Activated CD4-positive, alpha-beta T cell treated with anti-CD3 and anti-CD28 coated beads, Interleukin-2, amount 10 ng/mL, durations not matched to agents 7 days and 5 days (primary cell): ENCODE data around the gene OPRL1. TPM values are rescaled to one million over a fixed set of nuclear protein-coding genes. Genes with fewer than 3 reads are reported as not detected.

Experiments
- CTCF ChIA-PET: fragments of 350-600 bp; sonication (Branson Sonifier 250); formaldehyde crosslinking; loops from one replicate; lab custom pipeline; 2021; ENCODE audit warnings: antibody characterized with exemption; lab: Charles Lee
- POLR2A ChIA-PET: fragments of 350-600 bp; sonication (Branson Sonifier 250); formaldehyde crosslinking; loops from one replicate; lab custom pipeline; 2021; ENCODE audit warnings: antibody characterized with exemption; lab: Charles Lee
- DNase-seq: peaks from one replicate; pipeline ENCODE4 v3.0.0-alpha.2; 2020
- H3K27ac Mint-ChIP-seq: one replicate; pipeline ENCODE4 v1.8.0; 2021; ENCODE audit warnings: mild to moderate bottlenecking, moderate library complexity, mixed read lengths
- H3K27me3 Mint-ChIP-seq: one replicate; pipeline ENCODE4 v1.8.0; 2021; ENCODE audit warnings: mixed read lengths
- H3K36me3 Mint-ChIP-seq: one replicate; pipeline ENCODE4 v1.8.0; 2021; ENCODE audit warnings: low read depth, mixed read lengths
- H3K4me1 Mint-ChIP-seq: one replicate; pipeline ENCODE4 v1.8.0; 2021; ENCODE audit warnings: mixed read lengths
- H3K4me3 Mint-ChIP-seq: one replicate; pipeline ENCODE4 v1.8.0; 2021; ENCODE audit warnings: mild to moderate bottlenecking, moderate library complexity, mixed read lengths
- H3K9me3 Mint-ChIP-seq: one replicate; pipeline ENCODE4 v1.8.0; 2021; ENCODE audit warnings: mixed read lengths
- total RNA-seq, 2 experiments: library from RNA; stranded (reverse); gene quantifications; one replicate each; pipeline ENCODE4 v1.2.3, GENCODE V29; 2021

The OPRL1 gene
- total RNA-seq, 2 experiments from 2014 or later, result 1.6 TPM

DNA sequence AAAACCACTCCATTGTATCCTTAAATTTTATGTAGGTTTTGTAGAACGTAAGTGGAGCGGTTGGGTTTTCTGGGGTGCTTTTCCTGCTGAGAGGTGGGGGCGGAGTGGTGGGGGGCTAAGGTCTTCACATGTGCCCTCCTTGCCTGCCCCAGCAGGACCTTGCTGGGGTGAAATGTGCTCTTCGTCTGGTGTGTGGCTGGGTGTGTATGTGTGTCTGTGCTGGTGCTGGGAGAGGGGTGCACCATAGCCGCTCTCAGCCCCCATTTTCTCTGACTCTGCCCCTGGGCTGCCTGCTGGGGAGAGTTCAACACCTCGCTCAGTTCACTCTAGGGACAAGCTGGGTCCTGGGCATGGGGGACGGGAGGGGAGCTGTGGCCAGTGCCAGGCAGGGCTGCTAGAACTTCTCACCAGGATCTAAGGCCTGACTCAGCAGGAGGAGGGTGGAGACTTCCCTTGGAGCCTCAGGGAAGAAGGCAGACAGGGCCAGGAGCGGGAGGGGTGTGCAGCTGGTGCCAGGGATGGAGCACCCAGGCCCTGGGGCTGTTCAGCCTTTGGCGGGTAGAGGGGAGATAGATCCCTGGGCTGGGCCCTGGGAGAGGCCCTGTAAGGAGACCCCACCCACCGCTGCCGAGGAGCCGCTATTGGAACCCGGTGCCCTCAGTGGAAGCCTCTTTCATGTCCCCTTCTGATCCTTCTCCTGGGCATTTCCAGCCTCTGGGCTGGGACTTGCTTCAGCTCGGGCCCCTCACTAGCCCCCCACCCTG is 35.2 kb upstream of the OPRL1 start:
- H3K4me3 Mint-ChIP-seq, result no peak overlapping the region
- ChIA-PET POLR2A (no interaction called here), CTCF (interaction anchor here (0.6 to 1.3 kb wide), 3 partner anchors 9 to 63 kb away, joined by 3 to 4 read pairs (median 4); no protein-coding TSS in a partner anchor)
- no peaks in the 10 kb centered on the region for H3K36me3 Mint-ChIP-seq
- peaks cover 49% of the 10 kb centered on the region for H3K4me1 Mint-ChIP-seq
- no peak for DNase-seq
- peak overlapping the region; percentile 26 for H3K27ac Mint-ChIP-seq
- H3K9me3 Mint-ChIP-seq, result no peaks in the 10 kb centered on the region
- H3K27me3 Mint-ChIP-seq, result peaks cover 20% of the 10 kb centered on the region

DNA sequence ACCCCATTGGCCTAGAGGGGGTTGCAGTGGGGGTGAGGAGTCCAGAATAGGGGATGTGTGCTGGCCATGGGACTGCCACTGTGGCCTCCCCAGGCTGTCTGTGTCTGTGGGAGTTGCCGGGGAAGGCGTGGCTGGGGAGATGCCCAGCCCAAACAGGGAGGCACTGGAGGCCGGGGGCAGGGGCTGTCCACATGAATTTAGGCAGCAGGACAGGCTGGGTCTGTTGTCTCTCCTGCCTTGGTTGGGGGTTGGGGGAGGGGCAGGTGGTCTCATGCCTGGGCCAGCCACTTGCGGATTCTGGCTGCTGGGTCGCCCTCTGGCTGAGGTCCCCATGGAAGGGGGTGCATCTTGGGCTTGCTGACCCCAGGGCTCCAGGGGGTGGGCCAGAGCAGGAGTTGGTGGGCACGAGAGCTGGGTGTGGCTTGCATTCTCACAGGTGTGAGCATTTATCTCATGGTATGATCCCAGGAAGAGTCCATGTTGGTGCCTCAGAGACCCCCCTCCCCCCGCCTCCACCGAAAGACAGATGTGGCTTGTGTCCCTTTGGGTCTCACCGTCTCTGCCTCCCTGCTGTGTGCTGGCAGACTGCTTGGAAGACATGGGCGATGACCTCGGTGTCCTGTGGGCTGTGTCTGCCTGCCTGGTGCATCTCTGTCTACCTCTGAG is 34.4 kb upstream of the OPRL1 start:
- H3K27ac Mint-ChIP-seq, result peak overlapping the region; percentile 22
- H3K9me3 Mint-ChIP-seq, result no peaks in the 10 kb centered on the region
- no peak overlapping the region for H3K4me3 Mint-ChIP-seq
- DNase-seq, result no peak
- H3K4me1 Mint-ChIP-seq, result peaks cover 45% of the 10 kb centered on the region
- POLR2A ChIA-PET, result no interaction called here
- H3K36me3 Mint-ChIP-seq, result no peaks in the 10 kb centered on the region
- H3K27me3 Mint-ChIP-seq, result peaks cover 23% of the 10 kb centered on the region
- CTCF ChIA-PET, result interaction anchor here (0.6 to 1.2 kb wide), 2 partner anchors 12 to 63 kb away, joined by 3 read pairs; no protein-coding TSS in a partner anchor

DNA sequence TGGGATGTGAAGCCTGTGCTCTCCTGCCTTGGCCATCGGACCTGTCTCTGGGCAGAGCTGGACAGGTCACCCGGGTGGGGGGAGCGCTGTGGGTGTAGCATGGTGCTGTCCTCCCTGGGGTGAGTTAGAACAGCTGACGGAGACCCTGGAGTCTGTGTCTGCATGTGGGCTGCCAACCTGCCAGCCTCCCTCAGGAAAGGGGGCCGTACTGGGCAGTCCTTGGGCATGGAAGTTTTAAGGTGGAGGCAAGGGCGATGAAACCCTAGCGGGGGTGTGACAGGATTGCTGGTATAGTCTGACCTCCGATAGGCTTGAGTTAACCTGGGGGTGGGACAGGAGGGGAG is 32.9 kb upstream of the OPRL1 start:
- Mint-ChIP-seq H3K9me3 (no peaks in the 10 kb centered on the region), H3K4me1 (peaks cover 33% of the 10 kb centered on the region), H3K4me3 (no peak overlapping the region), H3K27ac (no peak overlapping the region), H3K27me3 (peaks cover 36% of the 10 kb centered on the region), H3K36me3 (no peaks in the 10 kb centered on the region)
- CTCF ChIA-PET, result interaction anchor here (1.0 to 1.2 kb wide), 2 partner anchors 8 to 10 kb away, joined by 3 to 5 read pairs; no protein-coding TSS in a partner anchor
- POLR2A ChIA-PET, result no interaction called here
- DNase-seq, result no peak

DNA sequence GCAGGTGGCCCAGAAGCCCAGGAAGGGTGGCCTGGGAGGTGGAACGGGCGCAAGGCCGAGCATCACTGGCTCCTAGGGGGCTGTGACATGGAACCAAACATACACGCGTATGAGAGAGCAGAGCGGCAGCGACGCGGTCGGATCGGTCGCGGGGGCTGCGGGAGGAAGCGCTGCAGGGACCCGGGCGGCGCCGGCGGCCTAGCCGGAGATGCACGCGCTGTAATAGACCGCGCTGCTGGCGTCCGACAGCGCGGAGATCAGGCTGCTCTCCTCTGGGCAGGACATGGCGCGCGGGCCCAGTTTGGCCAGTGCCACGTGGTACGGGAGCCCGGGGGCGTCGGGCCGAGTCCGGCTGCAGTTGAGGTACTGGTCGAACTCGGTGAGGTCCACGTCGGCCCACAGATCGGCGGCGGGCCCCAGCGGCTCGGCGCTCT is 31.9 kb upstream of the OPRL1 start:
- Mint-ChIP-seq H3K27me3 (peaks cover 36% of the 10 kb centered on the region), H3K9me3 (no peaks in the 10 kb centered on the region), H3K4me3 (no peak overlapping the region), H3K36me3 (no peaks in the 10 kb centered on the region), H3K4me1 (peaks cover 31% of the 10 kb centered on the region), H3K27ac (no peak overlapping the region)
- POLR2A ChIA-PET, result no interaction called here
- DNase-seq, result no peak
- CTCF ChIA-PET, result interaction anchor here (11.2 kb wide), 1 partner anchor 8 kb away, joined by 79 read pairs; no protein-coding TSS in a partner anchor

DNA sequence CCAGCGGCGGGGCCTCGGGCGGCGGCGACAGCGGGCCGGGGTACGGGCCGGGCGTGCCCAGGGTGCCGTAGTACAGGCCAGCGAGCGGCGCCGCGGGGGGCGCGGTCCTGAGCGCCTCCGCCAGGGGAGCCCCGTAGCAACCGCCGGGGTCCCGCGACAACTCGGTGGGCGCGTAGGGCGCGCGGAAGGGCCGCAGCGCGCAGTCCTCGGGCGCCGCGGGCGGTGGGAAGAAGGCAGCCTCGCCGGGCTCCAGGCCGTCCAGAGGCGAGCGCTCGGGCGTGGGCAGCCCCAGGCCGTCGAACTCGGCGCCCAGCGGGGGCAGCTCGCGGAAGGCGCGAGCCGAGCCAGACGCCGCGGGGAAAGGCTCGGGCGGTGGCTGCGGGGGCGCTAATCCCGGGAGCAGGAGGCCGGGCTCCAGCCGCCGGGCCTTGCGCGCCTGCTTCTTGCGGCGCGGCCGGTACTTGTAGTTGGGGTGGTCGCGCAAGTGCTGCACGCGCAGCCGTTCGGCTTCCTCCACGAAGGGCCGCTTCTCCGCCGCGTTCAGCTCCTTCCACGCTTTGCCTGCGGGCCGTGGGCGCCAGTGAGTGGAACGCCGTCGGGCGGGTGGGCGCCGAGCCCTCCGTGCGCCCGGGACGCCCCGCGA is 31.4 kb upstream of the OPRL1 start:
- Mint-ChIP-seq H3K27me3 (peaks cover 36% of the 10 kb centered on the region), H3K36me3 (no peaks in the 10 kb centered on the region), H3K4me1 (peaks cover 33% of the 10 kb centered on the region), H3K27ac (no peak overlapping the region), H3K9me3 (no peaks in the 10 kb centered on the region), H3K4me3 (no peak overlapping the region)
- ChIA-PET POLR2A (no interaction called here), CTCF (interaction anchor here (11.2 kb wide), 1 partner anchor 9 kb away, joined by 79 read pairs; no protein-coding TSS in a partner anchor)
- DNase-seq, result no peak

DNA sequence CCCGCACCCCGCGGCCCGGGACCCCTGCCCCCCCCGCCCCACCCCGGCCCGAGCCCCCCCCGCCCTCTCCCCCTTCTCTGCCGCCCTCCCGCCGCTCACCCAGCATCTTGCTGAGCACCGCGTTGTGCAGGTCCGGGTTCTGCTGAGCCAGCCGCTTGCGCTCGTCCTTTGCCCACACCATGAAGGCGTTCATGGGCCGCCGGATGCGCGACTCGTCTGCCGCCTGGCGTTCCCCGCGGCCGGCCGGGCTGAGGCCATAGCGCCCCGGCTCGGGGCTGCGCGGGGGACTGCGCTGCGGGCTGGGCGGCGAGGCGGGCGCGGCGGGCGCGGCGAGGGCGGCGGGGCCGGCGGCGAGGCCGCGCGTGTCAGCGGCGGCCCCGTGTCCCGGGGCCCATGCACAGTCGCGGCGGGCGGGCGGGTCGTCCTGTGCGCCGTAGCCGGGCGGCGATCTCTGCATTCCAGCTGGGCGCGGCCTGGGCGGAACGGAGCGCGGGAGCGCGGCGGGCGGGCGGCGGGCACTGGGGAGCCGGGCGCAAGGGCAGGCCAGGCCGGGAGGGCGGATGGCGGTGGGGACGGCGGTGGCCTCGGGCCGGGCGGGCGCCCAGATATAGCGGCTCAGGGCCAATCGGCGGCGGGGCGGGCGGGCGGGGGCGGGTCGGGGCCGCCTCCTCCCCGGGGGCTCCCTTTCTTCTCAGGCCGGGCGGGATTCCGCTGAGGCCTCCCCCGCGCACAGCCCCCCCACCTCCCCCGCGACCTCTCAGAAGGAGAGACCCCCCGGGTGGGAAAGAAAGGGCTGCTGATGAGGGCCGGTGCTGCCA is 30.6 kb upstream of the OPRL1 start, which contains the start of gene SOX18:
Gene SOX18 (minus strand): TSS at position 580 of the 818 bp plus-strand sequence. CDS start 123 bp downstream, at position 457.
- Mint-ChIP-seq H3K9me3 (no peaks in the 10 kb centered on the region), H3K36me3 (no peaks in the 10 kb centered on the region), H3K27ac (no peak within 1 kb of the TSS), H3K27me3 (peaks cover 36% of the 10 kb centered on the region), H3K4me3 (peak within 1 kb of the TSS; percentile 47), H3K4me1 (peaks cover 32% of the 10 kb centered on the region)
- POLR2A ChIA-PET, result no interaction called here
- CTCF ChIA-PET, result interaction anchor here (11.2 kb wide), 1 partner anchor 9 kb away, joined by 79 read pairs; no protein-coding TSS in a partner anchor
- no peak for DNase-seq

DNA sequence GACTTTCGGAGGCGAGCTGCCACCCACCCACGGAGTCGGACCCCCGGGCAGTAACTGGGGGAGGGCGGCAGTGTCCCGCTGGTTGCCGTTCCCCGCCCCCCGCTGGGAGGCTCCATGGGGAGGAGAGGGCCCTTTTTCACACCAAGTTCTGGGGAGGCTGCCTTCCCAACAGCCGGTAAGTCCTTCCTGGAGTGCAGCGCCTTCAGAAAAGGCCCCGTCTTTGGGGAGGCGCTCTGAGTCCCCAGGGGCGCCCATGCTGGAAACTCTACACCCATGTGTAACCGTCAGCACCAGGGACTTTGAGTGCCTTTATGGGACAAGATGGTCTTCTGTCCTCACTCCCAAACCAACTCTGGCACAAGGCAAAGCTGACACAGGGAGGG is 30.0 kb upstream of the OPRL1 start:
- H3K9me3 Mint-ChIP-seq, result no peaks in the 10 kb centered on the region
- no peak overlapping the region for H3K27ac Mint-ChIP-seq
- POLR2A ChIA-PET, result no interaction called here
- no peaks in the 10 kb centered on the region for H3K36me3 Mint-ChIP-seq
- H3K4me1 Mint-ChIP-seq, result peaks cover 31% of the 10 kb centered on the region
- CTCF ChIA-PET, result interaction anchor here (11.2 kb wide), 1 partner anchor 10 kb away, joined by 79 read pairs; no protein-coding TSS in a partner anchor
- H3K27me3 Mint-ChIP-seq, result peaks cover 36% of the 10 kb centered on the region
- H3K4me3 Mint-ChIP-seq, result peak overlapping the region; percentile 47
- DNase-seq, result no peak

DNA sequence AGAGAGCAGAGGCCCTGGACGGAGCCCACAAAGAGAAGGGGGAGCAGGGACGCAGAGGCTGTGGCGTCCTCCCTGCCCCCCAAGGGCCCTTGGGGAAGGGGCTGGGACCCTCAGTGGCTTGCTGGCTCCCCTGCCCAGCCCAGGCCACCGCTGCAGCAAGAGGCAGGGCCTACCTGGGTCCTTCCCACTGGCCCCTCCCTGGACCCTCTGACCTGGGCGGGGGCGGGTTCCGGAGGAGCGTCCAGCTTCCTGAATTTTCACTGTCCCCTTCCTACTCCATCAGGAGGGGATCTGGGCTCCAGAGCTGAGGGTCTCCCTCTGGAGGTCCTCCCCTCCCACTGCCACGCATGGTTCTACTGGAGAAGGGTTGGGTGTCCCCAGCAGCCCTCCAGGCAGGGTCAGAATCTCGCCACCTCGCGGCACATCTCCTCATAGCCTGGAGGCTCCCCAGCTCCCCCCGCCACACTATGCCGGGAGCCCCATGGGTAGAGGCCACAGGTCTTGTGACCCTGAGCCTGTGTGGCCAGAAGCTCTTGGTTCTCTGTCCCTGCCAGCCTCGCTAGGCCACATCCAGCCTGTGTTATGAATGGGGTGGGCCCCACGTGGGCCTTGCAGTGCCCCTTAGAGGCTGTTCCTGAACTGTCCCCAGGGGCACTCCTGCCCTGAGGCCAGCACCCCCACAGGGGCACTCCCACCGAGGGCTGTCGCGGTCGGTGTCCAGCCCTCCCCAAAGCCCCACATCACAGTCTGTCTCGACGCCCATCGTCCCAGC is 29.4 kb upstream of the OPRL1 start:
- ChIA-PET POLR2A (no interaction called here), CTCF (interaction anchor here (0.9 to 11.2 kb wide), 2 partner anchors 10 to 70 kb away, joined by 3 to 79 read pairs; no protein-coding TSS in a partner anchor)
- Mint-ChIP-seq H3K4me1 (peaks cover 32% of the 10 kb centered on the region), H3K36me3 (no peaks in the 10 kb centered on the region), H3K27me3 (peaks cover 36% of the 10 kb centered on the region), H3K4me3 (no peak overlapping the region), H3K27ac (no peak overlapping the region), H3K9me3 (no peaks in the 10 kb centered on the region)
- no peak for DNase-seq

DNA sequence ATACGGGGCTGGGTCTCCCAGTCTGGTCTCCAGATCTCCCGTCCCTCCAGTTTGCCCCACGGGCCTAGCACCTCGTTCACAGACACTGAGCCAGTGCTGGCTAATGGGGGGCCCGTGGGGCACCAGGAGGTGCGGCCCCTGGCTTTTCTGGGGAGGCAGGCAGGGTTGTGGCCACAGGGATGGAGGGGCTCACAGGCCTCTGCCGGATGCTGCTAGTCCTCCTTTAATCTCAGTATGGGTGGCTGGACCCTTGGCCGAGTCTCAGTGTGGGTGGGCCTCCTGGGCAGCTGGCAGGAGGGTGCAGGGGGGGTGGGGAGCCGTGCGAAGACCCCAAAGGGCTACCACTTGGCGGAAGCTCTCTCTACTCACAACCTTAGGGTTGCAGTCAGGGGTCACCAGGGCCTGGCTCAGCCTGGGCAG is 28.8 kb upstream of the OPRL1 start:
- Mint-ChIP-seq H3K9me3 (no peaks in the 10 kb centered on the region), H3K27me3 (peaks cover 34% of the 10 kb centered on the region), H3K4me1 (peaks cover 30% of the 10 kb centered on the region), H3K4me3 (no peak overlapping the region), H3K36me3 (no peaks in the 10 kb centered on the region), H3K27ac (no peak overlapping the region)
- DNase-seq, result no peak
- POLR2A ChIA-PET, result no interaction called here
- CTCF ChIA-PET, result interaction anchor here (0.9 to 11.2 kb wide), 2 partner anchors 11 to 71 kb away, joined by 3 to 79 read pairs; no protein-coding TSS in a partner anchor

DNA sequence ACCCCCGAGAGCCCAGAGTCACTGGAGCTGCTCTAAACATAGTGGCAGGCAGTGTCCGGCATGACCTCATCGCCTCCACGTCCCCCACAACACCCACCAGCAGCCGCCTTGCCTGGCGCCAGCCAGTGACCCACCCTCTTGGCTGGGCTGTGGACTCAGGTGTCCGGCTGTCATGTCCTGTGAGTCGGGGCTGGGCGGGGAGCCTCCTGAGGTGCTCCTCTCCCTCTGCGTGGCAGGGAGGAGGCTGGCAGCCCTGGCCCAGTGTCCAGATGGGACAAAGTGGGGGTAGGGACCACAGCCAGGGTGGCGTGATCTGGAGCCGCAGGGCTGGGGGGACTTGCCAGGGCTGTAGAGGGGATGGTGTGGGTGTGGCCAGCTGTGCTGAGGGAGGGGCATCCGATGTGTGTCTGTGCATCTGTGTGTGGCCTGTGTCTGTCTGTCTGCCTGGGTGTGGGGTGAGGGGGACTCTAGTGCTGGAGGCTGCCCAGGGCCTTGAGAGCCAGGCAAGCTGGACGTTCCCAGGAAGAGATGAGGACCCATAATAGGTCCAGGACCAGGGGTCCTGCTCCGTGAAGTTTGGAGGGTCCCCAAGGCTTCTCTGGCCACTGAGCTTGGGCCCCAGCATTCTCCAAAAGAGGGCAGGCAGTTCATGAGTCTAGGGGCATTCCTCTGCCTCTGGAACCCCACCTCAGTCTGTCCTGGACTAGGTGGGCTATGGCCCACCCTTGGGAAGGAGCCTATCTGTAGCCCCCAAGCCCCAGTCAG is 28.1 kb upstream of the OPRL1 start:
- H3K27ac Mint-ChIP-seq, result peak overlapping the region; percentile 31
- no peaks in the 10 kb centered on the region for H3K36me3 Mint-ChIP-seq
- ChIA-PET POLR2A (no interaction called here), CTCF (interaction anchor here (0.8 to 11.2 kb wide), 6 partner anchors 10 to 86 kb away, joined by 3 to 79 read pairs (median 4); partner anchors contain the start of gene PRPF6)
- H3K4me1 Mint-ChIP-seq, result peaks cover 26% of the 10 kb centered on the region
- H3K9me3 Mint-ChIP-seq, result no peaks in the 10 kb centered on the region
- H3K27me3 Mint-ChIP-seq, result peaks cover 29% of the 10 kb centered on the region
- no peak for DNase-seq
- no peak overlapping the region for H3K4me3 Mint-ChIP-seq

DNA sequence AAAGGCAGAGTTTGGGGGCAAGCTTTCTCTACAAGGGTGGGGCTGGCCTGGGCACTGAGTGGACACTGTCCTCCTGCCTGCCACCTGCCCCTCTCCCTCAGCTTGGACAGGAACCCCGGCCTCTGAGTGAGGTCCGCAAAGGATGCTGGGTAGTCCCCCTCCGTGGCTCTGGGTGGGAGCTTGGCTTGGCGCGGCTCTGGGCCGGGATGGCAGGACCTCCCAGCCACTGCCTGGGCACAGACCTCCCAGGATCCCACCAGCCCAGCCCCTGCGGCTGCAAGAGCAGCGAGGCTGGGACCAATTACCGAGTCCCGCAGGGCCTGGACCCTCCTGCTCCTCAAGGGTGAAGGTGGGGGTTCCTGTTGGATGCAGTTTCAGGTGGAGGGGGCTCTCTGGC is 27.6 kb upstream of the OPRL1 start:
- POLR2A ChIA-PET, result no interaction called here
- Mint-ChIP-seq H3K9me3 (no peaks in the 10 kb centered on the region), H3K27me3 (peaks cover 23% of the 10 kb centered on the region), H3K4me3 (no peak overlapping the region), H3K27ac (no peak overlapping the region), H3K36me3 (no peaks in the 10 kb centered on the region), H3K4me1 (peaks cover 31% of the 10 kb centered on the region)
- CTCF ChIA-PET, result interaction anchor here (0.8 to 11.2 kb wide), 6 partner anchors 10 to 86 kb away, joined by 3 to 79 read pairs (median 6); partner anchors contain the start of gene PRPF6
- DNase-seq, result no peak
